PC-9 (cell line): ENCODE results near the gene MAPKAPK5. TPM values are rescaled to one million over a fixed set of nuclear protein-coding genes. Genes with fewer than 3 reads are reported as not detected.

Source experiments
- BruUV-seq: library from RNA; stranded (reverse); fragments of 400-500 nt; replicated peaks from 2 replicates; lab custom pipeline; 2021; lab: Mats Ljungman, UMichigan
- CTCF ChIA-PET: fragments of 300-600 bp; sonication (Branson Sonifier 250); formaldehyde crosslinking; loops from one replicate; lab custom pipeline; 2022; ENCODE audit warnings: antibody characterized with exemption; lab: Charles Lee
- POLR2A ChIA-PET: fragments of 300-600 bp; sonication (Branson Sonifier 250); formaldehyde crosslinking; loops from one replicate; lab custom pipeline; 2022; ENCODE audit warnings: antibody characterized with exemption; ENCODE audit not compliant: unreplicated experiment; lab: Charles Lee
- DNase-seq, 2 experiments: peaks; one replicate each; pipeline versions ENCODE4 v3.0.0 to v3.0.0-alpha.2; 2015 to 2022; ENCODE audit warnings: mixed read lengths in 1 of 2
- H2AFZ ChIP-seq: fragments of 200-600 bp; sonication (generic); 2 replicates; pipeline ENCODE4 v1.8.1; 2017; ENCODE audit warnings: antibody characterized with exemption
- H3F3A ChIP-seq: fragments of 200-600 bp; sonication (generic); 2 replicates; pipeline ENCODE4 v1.8.1; 2017; ENCODE audit warnings: antibody characterized with exemption, mild to moderate bottlenecking, low read depth; ENCODE audit not compliant: insufficient read depth
- H3K27ac ChIP-seq: fragments of 200-600 bp; sonication (generic); 2 replicates; pipeline ENCODE4 v1.6.1; 2016; ENCODE audit warnings: mixed run types
- H3K27me3 ChIP-seq: fragments of 200-600 bp; sonication (generic); 2 replicates; pipeline ENCODE4 v1.6.1; 2016; ENCODE audit warnings: low read depth, mixed run types; ENCODE audit not compliant: insufficient read depth
- H3K36me3 ChIP-seq: fragments of 200-600 bp; sonication (generic); 2 replicates; pipeline ENCODE4 v1.6.1; 2016; ENCODE audit warnings: low read depth, mixed run types
- H3K4me1 ChIP-seq: fragments of 200-600 bp; sonication (generic); replicated peaks from 2 replicates; pipeline ENCODE4 v1.6.1; 2016; ENCODE audit warnings: mixed run types; ENCODE audit not compliant: insufficient read depth
- H3K4me2 ChIP-seq: fragments of 200-600 bp; sonication (generic); 2 replicates; pipeline ENCODE4 v1.6.1; 2017; ENCODE audit warnings: mixed run types
- H3K4me3 ChIP-seq: fragments of 200-600 bp; sonication (generic); 2 replicates; pipeline ENCODE4 v1.6.1; 2016; ENCODE audit warnings: mixed run types
- H3K79me2 ChIP-seq: fragments of 200-600 bp; sonication (generic); 2 replicates; pipeline ENCODE4 v1.6.1; 2017; ENCODE audit warnings: low read depth, mixed run types
- H3K9me2 ChIP-seq: fragments of 200-600 bp; sonication (generic); 2 replicates; pipeline ENCODE4 v1.8.1; 2017; ENCODE audit warnings: mild to moderate bottlenecking; ENCODE audit not compliant: insufficient read depth
- H3K9me3 ChIP-seq: fragments of 200-600 bp; sonication (generic); 2 replicates; pipeline ENCODE4 v1.8.1; 2016; ENCODE audit warnings: low read depth; ENCODE audit not compliant: insufficient read depth
- H4K20me1 ChIP-seq: fragments of 200-600 bp; sonication (generic); 2 replicates; pipeline ENCODE4 v1.8.1; 2017; ENCODE audit not compliant: insufficient read depth
- EZH2 ChIP-seq: fragments of 200-600 bp; sonication (generic); IDR thresholded peaks from 2 replicates; pipeline ENCODE4 v1.8.0; 2017; ENCODE audit warnings: antibody characterized with exemption, low read depth
- intact Hi-C: fragments of 100-400 bp; cut with micrococcal nuclease; formaldehyde crosslinking; loops from one replicate; pipeline ENCODE4 v1.10.0; 2022; ENCODE audit not compliant: unreplicated experiment
- total RNA-seq: library from RNA; stranded (reverse); gene quantifications from 2 replicates; pipeline ENCODE4 v1.2.3, GENCODE V29; 2021
- TF ChIP-seq, protein P1 (sequence below): fragments of 200-600 bp; sonication (generic); conservative IDR thresholded peaks from 2 replicates; pipeline ENCODE4 v1.6.1; 2017; ENCODE audit warnings: mixed run types, antibody characterized with exemption, mild to moderate bottlenecking, moderate library complexity

The MAPKAPK5 gene
- total RNA-seq, 1 experiment from 2014 or later: 45.0 TPM

DNA sequence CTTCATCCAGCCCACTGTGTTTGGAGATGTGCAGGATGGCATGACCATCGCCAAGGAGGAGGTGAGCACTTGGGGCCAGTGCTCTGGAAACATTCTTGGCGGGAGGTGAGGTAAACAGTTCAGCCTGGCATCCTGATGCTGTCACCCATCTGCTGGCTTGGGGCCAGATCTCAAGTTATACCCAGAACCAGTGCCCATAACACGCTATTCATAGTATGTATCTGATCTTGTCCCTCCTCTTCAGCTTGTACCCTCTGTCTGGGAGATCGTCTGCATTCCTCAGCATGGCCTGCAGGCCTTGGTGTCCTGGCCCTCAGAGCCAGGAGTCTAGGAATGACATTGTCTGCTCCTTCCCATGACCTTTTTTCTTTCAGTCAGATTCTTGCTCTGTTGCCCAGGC, 43.8 kb upstream of the MAPKAPK5 start:
- Histone ChIP-seq H4K20me1 (no peaks in the 10 kb centered on the region), H3K27me3 (no peaks in the 10 kb centered on the region), H3K79me2 (no peaks in the 10 kb centered on the region), H3K4me3 (no peak overlapping the region), H3K4me1 (no peaks in the 10 kb centered on the region), H3K9me3 (no peaks in the 10 kb centered on the region), H3K36me3 (no peaks in the 10 kb centered on the region), H3F3A (no peaks in the 10 kb centered on the region), H3K4me2 (no peak overlapping the region), H3K27ac (no peak overlapping the region), H2AFZ (no peak overlapping the region), H3K9me2 (no peaks in the 10 kb centered on the region)
- ChIA-PET CTCF (no interaction called here), POLR2A (no interaction called here)
- intact Hi-C loops: no loop called here
- DNase-seq: no peak
- no peak for TF ChIP-seq EZH2
- TF ChIP-seq, protein P1, sequence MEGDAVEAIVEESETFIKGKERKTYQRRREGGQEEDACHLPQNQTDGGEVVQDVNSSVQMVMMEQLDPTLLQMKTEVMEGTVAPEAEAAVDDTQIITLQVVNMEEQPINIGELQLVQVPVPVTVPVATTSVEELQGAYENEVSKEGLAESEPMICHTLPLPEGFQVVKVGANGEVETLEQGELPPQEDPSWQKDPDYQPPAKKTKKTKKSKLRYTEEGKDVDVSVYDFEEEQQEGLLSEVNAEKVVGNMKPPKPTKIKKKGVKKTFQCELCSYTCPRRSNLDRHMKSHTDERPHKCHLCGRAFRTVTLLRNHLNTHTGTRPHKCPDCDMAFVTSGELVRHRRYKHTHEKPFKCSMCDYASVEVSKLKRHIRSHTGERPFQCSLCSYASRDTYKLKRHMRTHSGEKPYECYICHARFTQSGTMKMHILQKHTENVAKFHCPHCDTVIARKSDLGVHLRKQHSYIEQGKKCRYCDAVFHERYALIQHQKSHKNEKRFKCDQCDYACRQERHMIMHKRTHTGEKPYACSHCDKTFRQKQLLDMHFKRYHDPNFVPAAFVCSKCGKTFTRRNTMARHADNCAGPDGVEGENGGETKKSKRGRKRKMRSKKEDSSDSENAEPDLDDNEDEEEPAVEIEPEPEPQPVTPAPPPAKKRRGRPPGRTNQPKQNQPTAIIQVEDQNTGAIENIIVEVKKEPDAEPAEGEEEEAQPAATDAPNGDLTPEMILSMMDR: no peak
- no TSS peak for BruUV-seq

DNA sequence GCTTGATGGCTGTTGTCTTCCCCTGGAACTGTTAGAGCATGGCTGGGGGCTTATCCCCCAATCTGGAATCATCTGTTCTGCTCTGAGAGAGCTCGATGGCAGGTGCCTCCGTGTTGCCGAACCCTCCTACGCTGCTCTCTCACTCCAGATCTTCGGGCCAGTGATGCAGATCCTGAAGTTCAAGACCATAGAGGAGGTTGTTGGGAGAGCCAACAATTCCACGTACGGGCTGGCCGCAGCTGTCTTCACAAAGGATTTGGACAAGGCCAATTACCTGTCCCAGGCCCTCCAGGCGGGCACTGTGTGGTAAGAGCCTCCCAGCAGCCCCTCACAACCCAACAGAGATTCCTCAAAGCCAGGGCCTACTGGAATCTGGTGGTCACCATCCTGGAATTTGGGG, 42.3 kb upstream of the MAPKAPK5 start:
- H3K4me2 ChIP-seq: no peak overlapping the region
- no peak for TF ChIP-seq EZH2
- no peaks in the 10 kb centered on the region for H3K36me3 ChIP-seq
- H3K9me2 ChIP-seq: no peaks in the 10 kb centered on the region
- no peaks in the 10 kb centered on the region for H3F3A ChIP-seq
- ChIA-PET POLR2A (no interaction called here), CTCF (no interaction called here)
- no peak overlapping the region for H3K4me3 ChIP-seq
- no peaks in the 10 kb centered on the region for H4K20me1 ChIP-seq
- H3K4me1 ChIP-seq: no peaks in the 10 kb centered on the region
- no peaks in the 10 kb centered on the region for H3K9me3 ChIP-seq
- no peak overlapping the region for H2AFZ ChIP-seq
- no TSS peak for BruUV-seq
- intact Hi-C loops: no loop called here
- DNase-seq: no peak
- no peaks in the 10 kb centered on the region for H3K79me2 ChIP-seq
- no peak overlapping the region for H3K27ac ChIP-seq
- H3K27me3 ChIP-seq: no peaks in the 10 kb centered on the region

DNA sequence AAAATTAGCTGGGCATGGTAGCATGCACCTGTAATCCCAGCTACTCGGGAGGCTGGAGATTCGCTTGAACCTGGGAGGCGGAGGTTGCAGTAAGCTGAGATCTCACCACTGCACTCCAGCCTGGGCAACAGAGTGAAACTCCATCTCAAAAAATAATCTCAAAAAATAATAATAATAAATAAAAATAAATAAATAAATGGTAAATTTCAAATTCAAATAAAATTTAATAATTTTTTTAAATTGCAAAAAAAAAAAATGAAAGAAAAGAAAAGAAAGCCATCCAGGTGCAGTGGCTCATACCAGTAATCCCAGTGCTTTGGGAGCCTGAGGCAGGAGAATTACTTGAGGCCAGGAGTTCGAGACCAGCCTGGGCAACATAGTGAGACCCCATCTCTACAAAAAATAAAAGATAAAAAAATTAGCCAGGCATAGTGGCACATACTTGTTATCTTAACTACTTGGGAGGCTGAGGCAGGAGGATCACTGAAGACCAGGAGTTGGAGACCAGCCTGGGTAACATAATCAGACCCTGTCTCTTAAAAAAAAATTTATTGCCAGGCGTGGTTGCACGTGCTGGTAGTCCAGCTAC, 38.9 kb upstream of the MAPKAPK5 start:
- H3K27me3 ChIP-seq: no peaks in the 10 kb centered on the region
- DNase-seq: no peak
- H4K20me1 ChIP-seq: no peaks in the 10 kb centered on the region
- no peak overlapping the region for H2AFZ ChIP-seq
- no peak overlapping the region for H3K4me3 ChIP-seq
- H3K9me3 ChIP-seq: no peaks in the 10 kb centered on the region
- no peaks in the 10 kb centered on the region for H3K4me1 ChIP-seq
- no peaks in the 10 kb centered on the region for H3F3A ChIP-seq
- no peaks in the 10 kb centered on the region for H3K9me2 ChIP-seq
- no TSS peak for BruUV-seq
- intact Hi-C loops: no loop called here
- ChIA-PET CTCF (interaction anchor here (0.7 kb wide), 1 partner anchor 117 kb away, joined by 6 read pairs; no protein-coding TSS in a partner anchor), POLR2A (no interaction called here)
- no peaks in the 10 kb centered on the region for H3K36me3 ChIP-seq
- H3K27ac ChIP-seq: no peak overlapping the region
- no peaks in the 10 kb centered on the region for H3K79me2 ChIP-seq
- no peak overlapping the region for H3K4me2 ChIP-seq
- TF ChIP-seq, protein P1: no peak
- no peak for TF ChIP-seq EZH2

- Histone ChIP-seq H3K27ac (no peak overlapping the region), H3K4me3 (no peak overlapping the region), H3K4me1 (no peaks in the 10 kb centered on the region), H3F3A (no peaks in the 10 kb centered on the region), H3K79me2 (no peaks in the 10 kb centered on the region), H3K4me2 (no peak overlapping the region), H3K9me2 (no peaks in the 10 kb centered on the region), H4K20me1 (no peaks in the 10 kb centered on the region), H3K9me3 (no peaks in the 10 kb centered on the region), H3K36me3 (no peaks in the 10 kb centered on the region), H3K27me3 (no peaks in the 10 kb centered on the region), H2AFZ (no peak overlapping the region)
- no peak for DNase-seq
- TF ChIP-seq, protein P1: no peak
- TF ChIP-seq EZH2: no peak
- ChIA-PET CTCF (no interaction called here), POLR2A (no interaction called here)
- BruUV-seq: no TSS peak
- intact Hi-C loops: no loop called here
Observed at GRCh38 chr12:111803851-111804250, 38.2 kb upstream of the MAPKAPK5 start.
